ENCODE data around the gene RASAL1. TPM values are rescaled to one million over a fixed set of nuclear protein-coding genes. Genes with fewer than 3 reads are reported as not detected.

Gene RASAL1
- total RNA-seq, 4 donors from 2014 or later = not detected

GRCh38 chr12:113102811-113103210 lies 32.8 kb downstream of the RASAL1 start:
- DNase-seq (ENCODE audit: low spot score) = no peak
- no peak for ATAC-seq (ENCODE audit: low FRiP score)
- TF ChIP-seq CTCF (IDR thresholded peaks at IDR 0.05) = no peak

- no peak for TF ChIP-seq CTCF (IDR thresholded peaks at IDR 0.05)
- ATAC-seq (ENCODE audit: low FRiP score) (no peak), DNase-seq (ENCODE audit: low spot score) (no peak)
These were observed 33.8 kb downstream of the RASAL1 start for GRCh38 chr12:113101751-113102150.

GRCh38 chr12:113099764-113100163 lies 35.8 kb downstream of the RASAL1 start:
- no peak for TF ChIP-seq CTCF (IDR thresholded peaks at IDR 0.05)
- ATAC-seq (ENCODE audit: low FRiP score) = no peak

GRCh38 chr12:113099364-113099763 lies 36.2 kb downstream of the RASAL1 start:
- ATAC-seq (ENCODE audit: low FRiP score) (no peak), DNase-seq (ENCODE audit: low spot score) (no peak)

More at GRCh38 chr12:113099764-113100163, 35.8 kb downstream of the RASAL1 start:
- no peak for DNase-seq (ENCODE audit: low spot score)

GRCh38 chr12:113098441-113099028 lies 37.0 kb downstream of the RASAL1 start:
- peak; percentile 56 for ATAC-seq (ENCODE audit: low FRiP score)
- peak; percentile 76 for DNase-seq (ENCODE audit: low spot score)
- peak in 2 of 3 donors; percentile 38 to 57 for TF ChIP-seq CTCF (IDR thresholded peaks at IDR 0.05)

More at GRCh38 chr12:113099364-113099763, 36.2 kb downstream of the RASAL1 start:
- TF ChIP-seq CTCF (IDR thresholded peaks at IDR 0.05) = no peak

- ATAC-seq (ENCODE audit: low FRiP score) (peak; percentile 18), DNase-seq (ENCODE audit: low spot score) (no peak)
- TF ChIP-seq CTCF (IDR thresholded peaks at IDR 0.05) = no peak
These were observed 37.7 kb downstream of the RASAL1 start for GRCh38 chr12:113097716-113098440.

Measured in omental fat pad (tissue), 4 donors.